ENCODE data around the gene SYNGR3. TPM values are rescaled to one million over a fixed set of nuclear protein-coding genes. Genes with fewer than 3 reads are reported as not detected.
A peak's percentile ranks its signal among the peaks of the same experiment; 100 is the strongest.

Gene SYNGR3
- total RNA-seq, 1 experiment from 2014 or later, result 4.3 TPM

DNA sequence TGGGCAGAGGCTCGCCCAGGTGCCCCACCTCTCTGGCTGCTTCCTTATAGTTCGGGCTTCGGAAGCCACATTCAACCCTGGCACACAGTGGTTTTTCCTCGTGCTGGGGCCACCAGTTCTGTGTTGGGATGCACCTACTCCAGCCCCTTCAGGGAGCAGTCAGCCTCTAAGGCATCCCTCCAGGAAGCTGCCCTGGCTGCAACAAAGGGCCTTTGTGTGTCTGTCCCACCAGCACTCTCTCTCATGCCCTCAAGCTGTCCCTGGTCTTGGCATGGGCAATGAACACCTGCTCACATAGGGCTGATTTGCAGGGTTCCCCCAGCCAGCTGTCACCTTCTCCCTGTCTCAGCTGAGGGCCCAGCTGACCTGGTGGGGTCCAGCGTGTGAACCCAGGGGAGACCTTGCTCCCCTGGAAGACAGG, 7.7 kb upstream of the SYNGR3 start:
- TF ChIP-seq, protein P1, sequence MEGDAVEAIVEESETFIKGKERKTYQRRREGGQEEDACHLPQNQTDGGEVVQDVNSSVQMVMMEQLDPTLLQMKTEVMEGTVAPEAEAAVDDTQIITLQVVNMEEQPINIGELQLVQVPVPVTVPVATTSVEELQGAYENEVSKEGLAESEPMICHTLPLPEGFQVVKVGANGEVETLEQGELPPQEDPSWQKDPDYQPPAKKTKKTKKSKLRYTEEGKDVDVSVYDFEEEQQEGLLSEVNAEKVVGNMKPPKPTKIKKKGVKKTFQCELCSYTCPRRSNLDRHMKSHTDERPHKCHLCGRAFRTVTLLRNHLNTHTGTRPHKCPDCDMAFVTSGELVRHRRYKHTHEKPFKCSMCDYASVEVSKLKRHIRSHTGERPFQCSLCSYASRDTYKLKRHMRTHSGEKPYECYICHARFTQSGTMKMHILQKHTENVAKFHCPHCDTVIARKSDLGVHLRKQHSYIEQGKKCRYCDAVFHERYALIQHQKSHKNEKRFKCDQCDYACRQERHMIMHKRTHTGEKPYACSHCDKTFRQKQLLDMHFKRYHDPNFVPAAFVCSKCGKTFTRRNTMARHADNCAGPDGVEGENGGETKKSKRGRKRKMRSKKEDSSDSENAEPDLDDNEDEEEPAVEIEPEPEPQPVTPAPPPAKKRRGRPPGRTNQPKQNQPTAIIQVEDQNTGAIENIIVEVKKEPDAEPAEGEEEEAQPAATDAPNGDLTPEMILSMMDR (conservative IDR thresholded peaks at IDR 0.05), result no peak
- TF ChIP-seq EZH2 (IDR thresholded peaks at IDR 0.05; ENCODE audit: low read depth), result no peak
- intact Hi-C loops (cut with micrococcal nuclease; ENCODE audit: unreplicated experiment), result loop anchor here (5.0 kb wide), 2 partner anchors 65 to 160 kb away; partner anchors contain the start of genes NTHL1 and TSC2
- DNase-seq, result peak; percentile 62 to 85
- H3K4me2 ChIP-seq, result peak overlapping the region; percentile 99
- H3F3A ChIP-seq (ENCODE audit: insufficient read depth, low read depth), result peaks cover 63% of the 10 kb centered on the region
- ChIA-PET CTCF (interaction anchor here (0.6 to 1.5 kb wide), 2 partner anchors 159 to 177 kb away, joined by 3 to 13 read pairs; no protein-coding TSS in a partner anchor), POLR2A (ENCODE audit: unreplicated experiment) (interaction anchor here (0.6 kb wide), 2 partner anchors 68 to 159 kb away, joined by 5 to 12 read pairs; no protein-coding TSS in a partner anchor)
- H3K79me2 ChIP-seq (ENCODE audit: low read depth), result peaks cover 17% of the 10 kb centered on the region
- H3K9me3 ChIP-seq (ENCODE audit: insufficient read depth, low read depth), result no peaks in the 10 kb centered on the region
- BruUV-seq (replicated peaks), result no TSS peak
- H3K9me2 ChIP-seq (ENCODE audit: insufficient read depth), result no peaks in the 10 kb centered on the region
- H3K27me3 ChIP-seq (ENCODE audit: insufficient read depth, low read depth), result no peaks in the 10 kb centered on the region
- H3K4me3 ChIP-seq, result no peak overlapping the region
- 0 out of 2 replicates have a peak, but pooled peaks cover 5% of the 10 kb centered on the region for H4K20me1 ChIP-seq (ENCODE audit: insufficient read depth)
- H3K36me3 ChIP-seq (ENCODE audit: low read depth), result peaks cover 3% of the 10 kb centered on the region; the same call in 1 of the 2 replicates
- no peak overlapping the region for H3K27ac ChIP-seq
- peaks cover 66% of the 10 kb centered on the region for H3K4me1 ChIP-seq (replicated peaks; ENCODE audit: insufficient read depth)
- H2AFZ ChIP-seq, result no peak overlapping the region

DNA sequence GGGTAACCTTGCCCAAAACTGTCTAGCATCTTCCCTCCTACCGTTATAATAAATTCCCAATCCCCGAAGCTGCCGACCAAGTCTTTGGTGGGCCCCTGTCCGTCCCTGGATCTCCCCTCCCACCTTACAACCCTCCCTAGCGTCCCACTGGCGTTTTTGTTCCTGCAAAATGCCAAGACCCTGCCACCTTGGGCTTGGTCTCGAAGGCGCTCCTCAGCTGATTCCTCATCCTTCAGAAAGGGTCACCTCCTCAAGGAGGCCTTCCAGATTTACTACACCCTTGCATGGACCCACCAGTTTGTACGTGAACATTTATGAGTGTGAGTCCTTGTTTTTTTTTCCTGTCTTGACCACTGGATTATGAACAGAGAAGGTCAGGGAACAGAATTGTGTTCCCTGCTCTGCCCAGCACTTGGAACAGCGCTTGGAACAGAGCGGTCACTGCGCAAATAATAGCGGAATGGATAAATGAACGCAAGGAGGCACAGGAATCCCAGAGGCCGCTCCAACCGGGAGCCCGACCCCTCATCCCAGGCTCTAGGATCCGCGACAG, 6.7 kb upstream of the SYNGR3 start:
- Histone ChIP-seq H3F3A (ENCODE audit: insufficient read depth, low read depth) (peaks cover 66% of the 10 kb centered on the region), H3K27ac (no peak overlapping the region), H3K9me2 (ENCODE audit: insufficient read depth) (no peaks in the 10 kb centered on the region), H3K79me2 (ENCODE audit: low read depth) (peaks cover 17% of the 10 kb centered on the region), H3K4me3 (peak overlapping the region; percentile 93; the same call in 1 of the 2 replicates), H3K9me3 (ENCODE audit: insufficient read depth, low read depth) (no peaks in the 10 kb centered on the region), H3K27me3 (ENCODE audit: insufficient read depth, low read depth) (no peaks in the 10 kb centered on the region), H3K4me1 (replicated peaks; ENCODE audit: insufficient read depth) (peaks cover 66% of the 10 kb centered on the region), H2AFZ (peak overlapping the region; percentile 81; the same call in 1 of the 2 replicates), H3K36me3 (ENCODE audit: low read depth) (no peaks in the 10 kb centered on the region; the same call in 1 of the 2 replicates), H3K4me2 (peak overlapping the region; percentile 93), H4K20me1 (ENCODE audit: insufficient read depth) (0 out of 2 replicates have a peak, but pooled peaks cover 5% of the 10 kb centered on the region)
- no TSS peak for BruUV-seq (replicated peaks)
- CTCF ChIA-PET, result interaction anchor here (1.5 kb wide), 1 partner anchor 157 kb away, joined by 3 read pairs; no protein-coding TSS in a partner anchor
- POLR2A ChIA-PET (ENCODE audit: unreplicated experiment), result no interaction called here
- no peak for DNase-seq
- no peak for TF ChIP-seq EZH2 (IDR thresholded peaks at IDR 0.05; ENCODE audit: low read depth)
- TF ChIP-seq, protein P1 (conservative IDR thresholded peaks at IDR 0.05), result no peak
- intact Hi-C loops (cut with micrococcal nuclease; ENCODE audit: unreplicated experiment), result loop anchor here (5.0 kb wide), 2 partner anchors 64 to 159 kb away; partner anchors contain the start of genes NTHL1 and TSC2

DNA sequence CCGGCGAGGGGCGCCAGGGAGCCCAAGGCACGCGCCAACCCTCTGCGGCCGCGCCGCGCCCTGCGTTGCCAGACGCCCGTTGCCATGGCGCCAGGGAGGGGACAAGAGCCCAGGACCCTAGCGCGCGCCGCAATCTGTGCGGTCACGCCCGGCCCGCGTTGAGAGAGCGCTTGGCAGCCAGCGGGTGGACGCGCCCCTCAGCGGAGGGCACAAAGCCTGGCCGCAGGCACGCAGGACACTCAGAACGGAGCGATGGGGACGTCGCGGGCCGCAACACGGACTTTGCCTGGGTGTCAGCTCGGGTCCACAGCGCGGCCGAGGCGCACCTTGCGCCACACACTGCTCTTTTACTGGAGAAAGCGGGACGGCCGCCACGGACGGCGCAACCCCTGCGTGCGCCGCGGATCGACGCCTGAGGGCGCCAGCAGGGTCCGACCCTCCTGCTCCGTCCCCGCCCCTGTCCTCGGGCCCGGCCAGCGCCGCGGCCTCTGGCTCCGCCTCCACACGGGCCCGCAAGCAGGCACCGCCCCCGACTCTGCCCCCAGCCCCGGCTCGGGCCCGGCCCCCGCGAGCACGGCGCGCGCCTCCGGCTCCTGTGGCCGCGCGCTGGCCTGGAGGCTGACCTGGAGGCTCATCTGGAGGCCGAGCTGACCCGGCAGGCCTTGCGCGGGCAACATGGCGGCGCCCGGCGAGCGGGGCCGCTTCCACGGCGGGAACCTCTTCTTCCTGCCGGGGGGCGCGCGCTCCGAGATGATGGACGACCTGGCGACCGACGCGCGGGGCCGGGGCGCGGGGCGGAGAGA, 6.0 kb upstream of the SYNGR3 start, which contains the start of gene GFER:
Gene GFER, plus strand, starts transcription at position 650 of the 803 bp plus-strand sequence. Its CDS starts 26 bp downstream, at position 676.
- DNase-seq, result peak; percentile 73 to 98
- intact Hi-C loops (cut with micrococcal nuclease; ENCODE audit: unreplicated experiment), result loop anchor here (2.0 to 5.0 kb wide), 3 partner anchors 25 to 159 kb away; partner anchors contain the start of genes NTHL1, TSC2 and ZNF598
- Histone ChIP-seq H3K9me2 (ENCODE audit: insufficient read depth) (no peaks in the 10 kb centered on the region), H3K4me1 (replicated peaks; ENCODE audit: insufficient read depth) (peaks cover 67% of the 10 kb centered on the region), H3F3A (ENCODE audit: insufficient read depth, low read depth) (peaks cover 66% of the 10 kb centered on the region), H4K20me1 (ENCODE audit: insufficient read depth) (0 out of 2 replicates have a peak, but pooled peaks cover 2% of the 10 kb centered on the region), H3K79me2 (ENCODE audit: low read depth) (peaks cover 17% of the 10 kb centered on the region), H3K27ac (no peak within 1 kb of the TSS), H3K9me3 (ENCODE audit: insufficient read depth, low read depth) (no peaks in the 10 kb centered on the region), H3K27me3 (ENCODE audit: insufficient read depth, low read depth) (no peaks in the 10 kb centered on the region), H3K4me2 (peak within 1 kb of the TSS; percentile 93), H2AFZ (peak within 1 kb of the TSS; percentile 83), H3K4me3 (peak within 1 kb of the TSS; percentile 93), H3K36me3 (ENCODE audit: low read depth) (no peaks in the 10 kb centered on the region; the same call in 1 of the 2 replicates)
- POLR2A ChIA-PET (ENCODE audit: unreplicated experiment), result interaction anchor here (0.6 to 0.7 kb wide), 3 partner anchors 27 to 172 kb away, joined by 3 to 5 read pairs (median 3); partner anchors contain the start of gene TRAF7
- BruUV-seq (replicated peaks), result no TSS peak
- CTCF ChIA-PET, result no interaction called here
- TF ChIP-seq EZH2 (IDR thresholded peaks at IDR 0.05; ENCODE audit: low read depth), result no peak
- TF ChIP-seq, protein P1 (conservative IDR thresholded peaks at IDR 0.05), result no peak; the same call in 1 of the 2 replicates

Data from PC-9 (cell line).